SU-DHL-6 (cell line): Measurements from ENCODE around the gene LILRB3.
"Not testable (repeated sequence)": the region's sequence is repeated elsewhere in the genome, so short reads cannot be mapped to it uniquely, and the experiment has no call there.

ENCODE experiments used
- H2AFZ ChIP-seq: fragments of 200-600 bp; sonication (generic); 2 replicates; pipeline ENCODE4 v1.6.1; 2014; ENCODE audit warnings: low read depth, mild to moderate bottlenecking, moderate library complexity, mixed read lengths, antibody characterized with exemption, low read length; ENCODE audit not compliant: severe bottlenecking
- H3F3A ChIP-seq: fragments of 200-600 bp; shearing (Covaris generic); 2 replicates; pipeline ENCODE4 v1.6.0; 2016; ENCODE audit warnings: antibody characterized with exemption, mild to moderate bottlenecking; ENCODE audit not compliant: insufficient read depth
- H3K27ac ChIP-seq: fragments of 200-600 bp; sonication (generic); 2 replicates; pipeline ENCODE4 v1.5.1; 2016; ENCODE audit warnings: low read depth, mild to moderate bottlenecking, low read length, moderate library complexity, mixed read lengths
- H3K27me3 ChIP-seq: fragments of 200-600 bp; sonication (generic), shearing (Covaris generic); 2 replicates; pipeline ENCODE4 v1.6.0; 2014; ENCODE audit warnings: mild to moderate bottlenecking, low read length
- H3K36me3 ChIP-seq: fragments of 200-600 bp; sonication (generic); 2 replicates; pipeline ENCODE4 v1.6.1; 2014; ENCODE audit warnings: mild to moderate bottlenecking, low read length, mixed read lengths
- H3K4me2 ChIP-seq: fragments of 300-600, 200-600 bp; shearing (Covaris generic), sonication (generic); 2 replicates; pipeline ENCODE4 v1.6.0; 2014; ENCODE audit warnings: low read length, low read depth, mild to moderate bottlenecking; ENCODE audit not compliant: poor library complexity, severe bottlenecking
- H3K4me3 ChIP-seq: fragments of 200-600 bp; sonication (generic); 2 replicates; pipeline ENCODE4 v1.5.1; 2014; ENCODE audit warnings: antibody characterized with exemption, low read length, mild to moderate bottlenecking, mixed read lengths; ENCODE audit not compliant: insufficient read depth, poor library complexity, severe bottlenecking
- H3K79me2 ChIP-seq: fragments of 200-600 bp; sonication (generic); 2 replicates; pipeline ENCODE4 v1.6.1; 2014; ENCODE audit warnings: mild to moderate bottlenecking, low read length, moderate library complexity; ENCODE audit not compliant: insufficient read depth
- H3K9ac ChIP-seq: fragments of 200-600 bp; sonication (generic); 2 replicates; pipeline ENCODE4 v1.7.0; 2014; ENCODE audit warnings: mild to moderate bottlenecking, low read length
- H3K9me2 ChIP-seq: fragments of 200-600 bp; sonication (generic); replicated peaks from 2 replicates; pipeline ENCODE4 v1.6.1; 2014; ENCODE audit warnings: low read length; ENCODE audit not compliant: insufficient read depth
- H3K9me3 ChIP-seq: fragments of 200-600 bp; sonication (generic); 2 replicates; pipeline ENCODE4 v1.6.1; 2014; ENCODE audit warnings: low read length, mixed read lengths; ENCODE audit not compliant: insufficient read depth
- H4K20me1 ChIP-seq: fragments of 200-600 bp; sonication (generic); 2 replicates; pipeline ENCODE4 v1.6.1; 2014; ENCODE audit warnings: low read depth, mild to moderate bottlenecking, antibody characterized with exemption, low read length, moderate library complexity, mixed read lengths
- EZH2phosphoT487 ChIP-seq: fragments of 200-600 bp; sonication (generic), shearing (Covaris generic); conservative IDR thresholded peaks from 2 replicates; pipeline ENCODE4 v1.6.1; 2018; ENCODE audit warnings: mild to moderate bottlenecking, antibody characterized with exemption, low read length, moderate library complexity, mixed read lengths
- TF ChIP-seq, protein P1 (sequence below): fragments of 200-600 bp; sonication (generic); IDR thresholded peaks from one replicate; pipeline ENCODE4 v1.5.1; 2017; ENCODE audit warnings: antibody characterized with exemption, mild to moderate bottlenecking, low read length, moderate library complexity; ENCODE audit not compliant: insufficient read depth, poor library complexity, severe bottlenecking

LILRB3 gene

DNA sequence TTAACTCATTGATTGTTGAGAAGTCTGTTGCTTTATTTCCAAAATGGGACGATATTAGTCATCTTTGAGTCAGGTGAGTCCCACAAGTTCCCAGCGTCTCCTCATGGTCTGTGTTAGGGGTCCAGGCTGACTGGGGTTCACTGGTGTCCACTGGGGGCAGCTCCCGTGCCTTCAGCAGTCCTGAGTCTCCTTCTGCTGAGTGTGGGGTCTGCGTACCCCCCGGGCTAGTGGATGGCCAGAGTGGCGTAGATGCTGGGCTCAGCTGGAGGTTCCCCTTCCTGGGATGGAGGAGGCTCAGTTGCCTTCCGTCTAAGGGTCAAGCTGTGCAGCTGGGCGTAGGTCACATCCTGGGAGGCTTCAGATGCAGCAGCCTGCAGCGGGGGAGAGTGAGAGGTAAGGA is 5.9 kb downstream of the LILRB3 start:
- 0 out of 2 replicates have a peak, but pooled peaks cover 3% of the 10 kb centered on the region for H3F3A ChIP-seq
- TF ChIP-seq EZH2phosphoT487: no peak
- TF ChIP-seq, protein P1, sequence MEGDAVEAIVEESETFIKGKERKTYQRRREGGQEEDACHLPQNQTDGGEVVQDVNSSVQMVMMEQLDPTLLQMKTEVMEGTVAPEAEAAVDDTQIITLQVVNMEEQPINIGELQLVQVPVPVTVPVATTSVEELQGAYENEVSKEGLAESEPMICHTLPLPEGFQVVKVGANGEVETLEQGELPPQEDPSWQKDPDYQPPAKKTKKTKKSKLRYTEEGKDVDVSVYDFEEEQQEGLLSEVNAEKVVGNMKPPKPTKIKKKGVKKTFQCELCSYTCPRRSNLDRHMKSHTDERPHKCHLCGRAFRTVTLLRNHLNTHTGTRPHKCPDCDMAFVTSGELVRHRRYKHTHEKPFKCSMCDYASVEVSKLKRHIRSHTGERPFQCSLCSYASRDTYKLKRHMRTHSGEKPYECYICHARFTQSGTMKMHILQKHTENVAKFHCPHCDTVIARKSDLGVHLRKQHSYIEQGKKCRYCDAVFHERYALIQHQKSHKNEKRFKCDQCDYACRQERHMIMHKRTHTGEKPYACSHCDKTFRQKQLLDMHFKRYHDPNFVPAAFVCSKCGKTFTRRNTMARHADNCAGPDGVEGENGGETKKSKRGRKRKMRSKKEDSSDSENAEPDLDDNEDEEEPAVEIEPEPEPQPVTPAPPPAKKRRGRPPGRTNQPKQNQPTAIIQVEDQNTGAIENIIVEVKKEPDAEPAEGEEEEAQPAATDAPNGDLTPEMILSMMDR: no peak
- H3K27me3 ChIP-seq: no peaks in the 10 kb centered on the region
- no peaks in the 10 kb centered on the region for H4K20me1 ChIP-seq
- H3K27ac ChIP-seq: no peak overlapping the region
- peaks cover 2% of the 10 kb centered on the region; the same call in 1 of the 2 replicates for H3K36me3 ChIP-seq
- no peak overlapping the region for H2AFZ ChIP-seq
- no peak overlapping the region for H3K4me2 ChIP-seq
- no peaks in the 10 kb centered on the region for H3K9me2 ChIP-seq
- H3K4me3 ChIP-seq: no peak overlapping the region
- H3K79me2 ChIP-seq: no peaks in the 10 kb centered on the region
- H3K9me3 ChIP-seq: no peaks in the 10 kb centered on the region
- H3K9ac ChIP-seq: no peak overlapping the region

DNA sequence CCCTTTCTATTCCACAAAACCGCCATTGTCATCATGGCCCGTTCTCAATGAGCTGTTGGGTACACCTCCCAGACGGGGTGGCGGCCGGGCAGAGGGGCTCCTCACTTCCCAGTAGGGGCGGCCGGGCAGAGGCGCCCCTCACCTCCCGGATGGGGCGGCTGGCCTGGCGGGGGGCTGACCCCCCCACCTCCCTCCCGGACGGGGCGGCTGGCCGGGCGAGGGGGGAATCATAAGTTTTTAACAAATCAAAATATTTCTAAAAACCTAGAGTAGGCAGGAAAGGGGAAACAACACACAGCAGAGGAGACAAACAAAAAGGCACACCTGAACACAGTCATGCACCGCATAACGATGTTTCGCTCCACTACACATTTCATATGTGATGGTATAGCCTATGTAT is 8.1 kb downstream of the LILRB3 start:
- not testable (repeated sequence) for H4K20me1 ChIP-seq, H3K4me2 ChIP-seq, H3K27me3 ChIP-seq, H3K9me2 ChIP-seq, H3K9ac ChIP-seq, H3K36me3 ChIP-seq, H3K79me2 ChIP-seq, H2AFZ ChIP-seq, H3K27ac ChIP-seq, H3K9me3 ChIP-seq, H3K4me3 ChIP-seq
- H3F3A ChIP-seq: peaks cover 15% of the 10 kb centered on the region; the same call in 1 of the 2 replicates

GRCh38 chr19:54214217-54214616 is 8.6 kb downstream of the LILRB3 start:
- H3K4me2 ChIP-seq, H3K9me3 ChIP-seq, H3K9ac ChIP-seq, H3K27me3 ChIP-seq, H2AFZ ChIP-seq, H4K20me1 ChIP-seq, H3K79me2 ChIP-seq, H3K9me2 ChIP-seq, H3K27ac ChIP-seq, H3K4me3 ChIP-seq, H3K36me3 ChIP-seq: not testable (repeated sequence)
- peaks cover 20% of the 10 kb centered on the region; the same call in 1 of the 2 replicates for H3F3A ChIP-seq

DNA sequence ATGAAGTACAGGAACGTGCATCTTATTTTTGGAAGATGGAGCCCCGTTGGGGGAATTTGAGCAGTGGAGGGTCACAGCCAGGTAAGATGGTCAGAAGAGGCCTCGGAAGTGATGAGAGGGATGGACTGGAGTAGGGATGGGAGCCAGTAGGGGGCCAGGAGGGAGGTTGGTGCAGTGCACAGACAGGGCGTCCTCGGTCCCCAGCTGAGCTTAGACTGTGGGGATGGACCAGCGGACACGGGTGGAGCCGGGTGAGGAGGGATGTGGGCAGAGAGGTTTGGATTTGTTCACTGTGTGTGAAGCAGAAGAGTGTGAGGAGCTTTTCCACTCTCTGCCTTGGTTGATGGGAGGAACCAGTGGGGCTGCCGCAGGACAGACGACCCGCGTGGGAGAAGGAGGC is 11.6 kb downstream of the LILRB3 start:
- Histone ChIP-seq H3K27ac (no peak overlapping the region), H3K4me2 (no peak overlapping the region)

More for the DNA sequence above, 11.6 kb downstream of the LILRB3 start:
- no peaks in the 10 kb centered on the region for H3K27me3 ChIP-seq
- H3K9me3 ChIP-seq: no peaks in the 10 kb centered on the region
- no peaks in the 10 kb centered on the region for H3K9me2 ChIP-seq
- H3K4me3 ChIP-seq: no peak overlapping the region
- TF ChIP-seq, protein P1: no peak
- peaks cover 12% of the 10 kb centered on the region; the same call in 1 of the 2 replicates for H4K20me1 ChIP-seq
- no peak overlapping the region for H3K9ac ChIP-seq
- peaks cover 47% of the 10 kb centered on the region for H3F3A ChIP-seq
- H3K79me2 ChIP-seq: peaks cover 5% of the 10 kb centered on the region; the same call in 1 of the 2 replicates
- peaks cover 6% of the 10 kb centered on the region for H3K36me3 ChIP-seq
- H2AFZ ChIP-seq: no peak overlapping the region
